ENCODE results near the gene PLA2G2D. TPM values are rescaled to one million over a fixed set of nuclear protein-coding genes. Genes with fewer than 3 reads are reported as not detected.
"Not testable (repeated sequence)": the region's sequence is repeated elsewhere in the genome, so short reads cannot be mapped to it uniquely, and the experiment has no call there.

PLA2G2D gene
- total RNA-seq, 2 donors from 2014 or later: not detected

DNA sequence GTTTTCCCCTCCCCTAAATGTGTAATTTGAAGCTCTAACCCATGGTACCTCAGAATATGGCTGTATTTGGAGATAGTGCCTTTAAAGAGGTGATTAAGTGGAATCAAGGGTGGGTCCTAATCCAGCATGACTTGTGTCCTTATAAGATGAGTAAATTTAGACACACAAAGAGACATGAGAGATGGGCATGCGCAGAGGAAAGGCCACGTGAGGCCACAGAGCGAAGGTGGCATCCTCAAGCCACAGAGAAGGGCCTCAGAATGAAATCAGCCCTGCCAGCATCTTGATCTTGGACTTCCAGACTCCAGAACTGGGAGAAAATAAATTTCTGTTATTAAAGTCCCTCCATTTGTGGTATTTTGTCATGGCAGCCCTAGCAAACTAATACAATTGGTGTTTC, 16.9 kb upstream of the PLA2G2D start:
- Histone ChIP-seq H3K9ac (ENCODE audit: extremely low read depth, low read length, poor library complexity, severe bottlenecking) (no peak overlapping the region), H3K27ac (ENCODE audit: low read depth, low read length) (no peak overlapping the region), H3K9me3 (ENCODE audit: control insufficient read depth, low read length) (no peaks in the 10 kb centered on the region), H3K36me3 (ENCODE audit: control insufficient read depth, insufficient read depth, low read length) (no peaks in the 10 kb centered on the region), H3K4me1 (ENCODE audit: control insufficient read depth, insufficient read depth, low read length) (no peaks in the 10 kb centered on the region), H3K27me3 (ENCODE audit: control insufficient read depth, insufficient read depth, low read length, poor library complexity, severe bottlenecking) (no peaks in the 10 kb centered on the region), H3K4me3 (ENCODE audit: low read length) (no peak overlapping the region)
- TF ChIP-seq, protein P1, sequence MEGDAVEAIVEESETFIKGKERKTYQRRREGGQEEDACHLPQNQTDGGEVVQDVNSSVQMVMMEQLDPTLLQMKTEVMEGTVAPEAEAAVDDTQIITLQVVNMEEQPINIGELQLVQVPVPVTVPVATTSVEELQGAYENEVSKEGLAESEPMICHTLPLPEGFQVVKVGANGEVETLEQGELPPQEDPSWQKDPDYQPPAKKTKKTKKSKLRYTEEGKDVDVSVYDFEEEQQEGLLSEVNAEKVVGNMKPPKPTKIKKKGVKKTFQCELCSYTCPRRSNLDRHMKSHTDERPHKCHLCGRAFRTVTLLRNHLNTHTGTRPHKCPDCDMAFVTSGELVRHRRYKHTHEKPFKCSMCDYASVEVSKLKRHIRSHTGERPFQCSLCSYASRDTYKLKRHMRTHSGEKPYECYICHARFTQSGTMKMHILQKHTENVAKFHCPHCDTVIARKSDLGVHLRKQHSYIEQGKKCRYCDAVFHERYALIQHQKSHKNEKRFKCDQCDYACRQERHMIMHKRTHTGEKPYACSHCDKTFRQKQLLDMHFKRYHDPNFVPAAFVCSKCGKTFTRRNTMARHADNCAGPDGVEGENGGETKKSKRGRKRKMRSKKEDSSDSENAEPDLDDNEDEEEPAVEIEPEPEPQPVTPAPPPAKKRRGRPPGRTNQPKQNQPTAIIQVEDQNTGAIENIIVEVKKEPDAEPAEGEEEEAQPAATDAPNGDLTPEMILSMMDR (conservative IDR thresholded peaks at IDR 0.05): no peak
- DNase-seq: no peak
- no peaks in the 10 kb centered on the region for H3K4me1 Mint-ChIP-seq
- H3K4me3 Mint-ChIP-seq: no peak overlapping the region
- H3K36me3 Mint-ChIP-seq (ENCODE audit: low read depth): no peaks in the 10 kb centered on the region
- H3K27ac Mint-ChIP-seq: no peak overlapping the region
- 95 to 100% methylated on average over 3 of the region's 3 CpGs for WGBS, 2 experiments (ENCODE audit: insufficient coverage in 1 of 2, insufficient read length in 1 of 2)
- peaks cover 1% of the 10 kb centered on the region for H3K27me3 Mint-ChIP-seq (ENCODE audit: insufficient read depth)
- peaks cover 7% of the 10 kb centered on the region for H3K9me3 Mint-ChIP-seq

DNA sequence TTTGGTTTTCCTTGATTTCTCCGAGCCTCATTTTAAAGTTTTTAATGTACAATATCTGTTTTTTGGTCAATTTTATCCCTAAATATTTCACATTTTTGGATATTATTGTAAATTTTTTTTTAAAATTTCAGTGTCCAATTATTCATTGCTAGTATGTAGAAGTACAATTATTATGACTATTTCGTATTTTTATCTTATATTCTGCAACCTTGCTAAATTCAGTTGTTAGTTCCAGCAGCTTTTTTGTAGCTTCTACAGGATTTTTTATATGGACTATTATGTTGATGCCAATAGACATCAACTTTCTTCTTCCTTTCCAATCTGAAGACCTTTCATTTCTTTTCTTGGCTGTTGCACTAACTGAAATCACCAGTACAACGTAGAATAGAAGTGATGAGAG, 15.7 kb upstream of the PLA2G2D start:
- 91 to 100% methylated on average over 1 to 2 of the region's 3 CpGs for WGBS, 2 experiments (ENCODE audit: insufficient coverage in 1 of 2, insufficient read length in 1 of 2)
- no peak overlapping the region for H3K4me3 Mint-ChIP-seq
- Histone ChIP-seq H3K27me3 (ENCODE audit: control insufficient read depth, insufficient read depth, low read length, poor library complexity, severe bottlenecking) (no peaks in the 10 kb centered on the region), H3K27ac (ENCODE audit: low read depth, low read length) (no peak overlapping the region), H3K9ac (ENCODE audit: extremely low read depth, low read length, poor library complexity, severe bottlenecking) (no peak overlapping the region), H3K4me3 (ENCODE audit: low read length) (no peak overlapping the region), H3K36me3 (ENCODE audit: control insufficient read depth, insufficient read depth, low read length) (no peaks in the 10 kb centered on the region), H3K4me1 (ENCODE audit: control insufficient read depth, insufficient read depth, low read length) (no peaks in the 10 kb centered on the region), H3K9me3 (ENCODE audit: control insufficient read depth, low read length) (peaks cover 4% of the 10 kb centered on the region)
- DNase-seq: no peak
- H3K27me3 Mint-ChIP-seq (ENCODE audit: insufficient read depth): peaks cover 1% of the 10 kb centered on the region
- no peaks in the 10 kb centered on the region for H3K36me3 Mint-ChIP-seq (ENCODE audit: low read depth)
- TF ChIP-seq, protein P1 (conservative IDR thresholded peaks at IDR 0.05): no peak
- peaks cover 13% of the 10 kb centered on the region for H3K9me3 Mint-ChIP-seq
- no peak overlapping the region for H3K27ac Mint-ChIP-seq
- no peaks in the 10 kb centered on the region for H3K4me1 Mint-ChIP-seq

DNA sequence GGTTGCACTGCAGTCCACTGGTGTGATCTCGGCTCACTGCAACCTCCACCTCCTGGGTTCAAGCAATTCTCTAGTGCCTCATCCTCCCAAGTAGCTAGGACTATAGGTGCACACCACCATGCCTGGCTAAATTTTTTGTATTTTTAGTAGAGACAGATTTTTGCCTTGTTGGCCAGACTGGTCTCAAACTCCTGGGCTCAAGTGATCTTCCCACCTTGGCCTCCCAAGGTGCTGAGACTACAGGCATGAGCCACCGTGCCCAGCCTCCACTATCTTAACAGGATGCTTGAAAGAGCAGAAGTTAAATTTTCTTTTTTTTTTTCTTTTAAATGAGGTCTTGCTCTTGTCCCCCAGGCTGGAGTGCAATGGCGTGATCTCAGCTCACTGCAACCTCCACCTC, 11.2 kb upstream of the PLA2G2D start:
- not testable (repeated sequence) for H3K27ac Mint-ChIP-seq; DNase-seq; H3K36me3 ChIP-seq (ENCODE audit: control insufficient read depth, insufficient read depth, low read length); H3K4me1 ChIP-seq (ENCODE audit: control insufficient read depth, insufficient read depth, low read length); H3K36me3 Mint-ChIP-seq (ENCODE audit: low read depth); H3K4me1 Mint-ChIP-seq; H3K4me3 ChIP-seq (ENCODE audit: low read length); H3K27ac ChIP-seq (ENCODE audit: low read depth, low read length); H3K9ac ChIP-seq (ENCODE audit: extremely low read depth, low read length, poor library complexity, severe bottlenecking); H3K27me3 Mint-ChIP-seq (ENCODE audit: insufficient read depth); H3K4me3 Mint-ChIP-seq; H3K27me3 ChIP-seq (ENCODE audit: control insufficient read depth, insufficient read depth, low read length, poor library complexity, severe bottlenecking)
- H3K9me3 ChIP-seq (ENCODE audit: control insufficient read depth, low read length): peaks cover 10% of the 10 kb centered on the region
- H3K9me3 Mint-ChIP-seq: peaks cover 14% of the 10 kb centered on the region
- 93% methylated on average over 3 of the region's 3 CpGs; no CpG with 5 or more reads in 1 of the 2 experiments for WGBS, 2 experiments (ENCODE audit: insufficient coverage in 1 of 2, insufficient read length in 1 of 2)

DNA sequence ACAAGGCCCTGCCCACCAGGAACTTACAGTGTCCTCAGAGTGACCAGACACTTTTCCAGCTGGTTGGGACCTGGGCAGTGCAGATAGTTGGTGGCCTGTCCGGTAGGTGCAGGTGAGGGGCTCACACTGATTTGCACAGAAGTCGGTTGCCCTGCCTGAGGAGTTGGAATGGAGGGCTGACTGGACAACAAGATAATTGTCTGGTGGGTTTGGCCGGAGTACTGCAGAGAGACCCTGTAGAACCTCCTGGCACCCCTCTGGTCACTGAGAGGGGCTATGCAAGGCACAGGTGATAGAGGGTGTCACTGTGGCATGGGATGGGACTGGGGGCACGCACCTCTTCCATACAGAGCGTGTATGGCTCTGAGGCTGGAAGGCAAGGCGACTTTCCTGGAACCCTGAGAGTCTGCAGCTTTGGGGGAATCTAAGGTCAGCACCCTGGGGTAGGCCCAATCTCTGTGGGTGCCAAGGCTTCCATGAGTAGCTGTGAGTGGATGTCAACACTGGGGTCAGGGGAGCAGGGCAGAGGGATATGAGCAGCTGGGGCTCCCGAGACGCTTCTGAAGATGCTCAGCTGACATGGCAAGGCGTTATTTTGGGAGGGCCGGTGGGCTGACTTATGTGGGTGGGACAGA, 7.6 kb upstream of the PLA2G2D start:
- no peaks in the 10 kb centered on the region for H3K36me3 Mint-ChIP-seq (ENCODE audit: low read depth)
- 90 to 94% methylated on average over 6 to 10 of the region's 10 CpGs for WGBS, 2 experiments (ENCODE audit: insufficient coverage in 1 of 2, insufficient read length in 1 of 2)
- H3K36me3 ChIP-seq (ENCODE audit: control insufficient read depth, insufficient read depth, low read length): no peaks in the 10 kb centered on the region
- H3K27me3 ChIP-seq (ENCODE audit: control insufficient read depth, insufficient read depth, low read length, poor library complexity, severe bottlenecking): no peaks in the 10 kb centered on the region
- no peak for DNase-seq
- no peak overlapping the region for H3K27ac ChIP-seq (ENCODE audit: low read depth, low read length)
- TF ChIP-seq, protein P1 (conservative IDR thresholded peaks at IDR 0.05): no peak
- no peaks in the 10 kb centered on the region for H3K27me3 Mint-ChIP-seq (ENCODE audit: insufficient read depth)
- peaks cover 10% of the 10 kb centered on the region for H3K9me3 ChIP-seq (ENCODE audit: control insufficient read depth, low read length)
- H3K27ac Mint-ChIP-seq: no peak overlapping the region
- H3K9ac ChIP-seq (ENCODE audit: extremely low read depth, low read length, poor library complexity, severe bottlenecking): no peak overlapping the region
- peaks cover 13% of the 10 kb centered on the region for H3K9me3 Mint-ChIP-seq
- H3K4me3 ChIP-seq (ENCODE audit: low read length): no peak overlapping the region
- no peaks in the 10 kb centered on the region for H3K4me1 Mint-ChIP-seq
- H3K4me3 Mint-ChIP-seq: no peak overlapping the region
- H3K4me1 ChIP-seq (ENCODE audit: control insufficient read depth, insufficient read depth, low read length): no peaks in the 10 kb centered on the region
